K562 (cell line): Measurements from ENCODE around the gene ADK. TPM values are rescaled to one million over a fixed set of nuclear protein-coding genes. Genes with fewer than 3 reads are reported as not detected.

ENCODE experiments used
- ATAC-seq: fragments of 200-7000 bp; cut with Tn5 transposase; 3 replicates; pipeline ENCODE4 v1.9.1; 2020; ENCODE audit warnings: moderate library complexity
- BruUV-seq: library from RNA; stranded (reverse); fragments of 400-500 nt; replicated peaks from 2 replicates; lab custom pipeline; 2021; lab: Mats Ljungman, UMichigan
- CTCF ChIA-PET: fragments of 300-600 bp; formaldehyde crosslinking; extraction: SDS; loops from one replicate; lab custom pipeline; 2021; ENCODE audit warnings: low intra/inter-chr PET ratio; lab: Yijun Ruan, JAX
- POLR2A ChIA-PET: fragments of 300-600, 350-650 bp; sonication (Branson Sonifier 250); formaldehyde crosslinking; extraction: SDS; loops from one replicate; lab custom pipeline; 2021; ENCODE audit warnings: antibody characterized with exemption, inconsistent platforms; lab: Yijun Ruan, JAX
- DNase-seq, 4 experiments: peaks; one replicate each; pipeline versions ENCODE4 v3.0.0 to v3.0.0-alpha.2; 2011 to 2018; ENCODE audit warnings: low spot score in 3 of 4, mixed read lengths in 3 of 4; ENCODE audit errors: extremely low read depth in 1 of 4
- FAIRE-seq: peaks from 2 replicates; lab custom pipeline; 2011; peaks lifted over from hg19 to GRCh38; lab: Jason Lieb, UNC
- H2AFZ ChIP-seq: 2 replicates; pipeline ENCODE4 v1.6.0; 2011; ENCODE audit warnings: low read depth, low read length, control low read depth, inconsistent platforms
- H3K27ac ChIP-seq: fragments of 200-600 bp; 3 replicates; pipeline ENCODE4 v1.8.0; 2011; ENCODE audit warnings: low read depth, mild to moderate bottlenecking, control low read depth, inconsistent platforms, low read length, moderate library complexity, mixed read lengths; ENCODE audit errors: extremely low read depth
- H3K27me3 ChIP-seq, 2 experiments: fragments of 300-600 bp in 1 of 2; 2 replicates in 1 of 2; 3 replicates in 1 of 2; pipeline versions ENCODE4 v1.6.0 to v1.8.0; 2011; ENCODE audit warnings: inconsistent platforms in 2 of 2, low read length in 2 of 2, mild to moderate bottlenecking in 1 of 2, mixed read lengths in 1 of 2, moderate library complexity in 1 of 2; ENCODE audit not compliant: control insufficient read depth in 2 of 2, insufficient read depth in 2 of 2
- H3K36me3 ChIP-seq: fragments of 300-600 bp; 3 replicates; pipeline ENCODE4 v1.8.0; 2011; ENCODE audit warnings: mild to moderate bottlenecking, low read length, inconsistent platforms; ENCODE audit not compliant: control insufficient read depth, insufficient read depth
- H3K4me1 ChIP-seq, 2 experiments: fragments of 200-600 bp in 1 of 2; replicated peaks in 1 of 2; 2 replicates in 1 of 2; 3 replicates in 1 of 2; pipeline versions ENCODE4 v1.5.1 to v1.8.0; 2011; ENCODE audit warnings: inconsistent platforms in 2 of 2, low read length in 2 of 2, mild to moderate bottlenecking in 1 of 2, mixed read lengths in 1 of 2, moderate library complexity in 1 of 2; ENCODE audit not compliant: control insufficient read depth in 2 of 2, insufficient read depth in 2 of 2
- H3K4me2 ChIP-seq: 2 replicates; pipeline ENCODE4 v1.6.1; 2011; ENCODE audit warnings: low read length, control low read depth, inconsistent platforms, mixed read lengths; ENCODE audit not compliant: insufficient read depth
- H3K4me3 ChIP-seq: fragments of 200-600 bp; sonication (generic), shearing (Covaris generic); 2 replicates; pipeline ENCODE4 v1.5.1; 2016; ENCODE audit warnings: control low read depth, inconsistent platforms
- H3K79me2 ChIP-seq: fragments of 200-600 bp; 3 replicates; pipeline ENCODE4 v1.8.0; 2011; ENCODE audit warnings: low read length, inconsistent platforms; ENCODE audit not compliant: control insufficient read depth, insufficient read depth
- H3K9ac ChIP-seq, 2 experiments: 2 replicates each; pipeline versions ENCODE4 v1.6.0 to v1.6.1; 2011; ENCODE audit warnings: low read depth in 2 of 2, low read length in 2 of 2, control low read depth in 1 of 2, inconsistent platforms in 1 of 2, mild to moderate bottlenecking in 1 of 2, mixed read lengths in 1 of 2; ENCODE audit not compliant: insufficient read depth in 1 of 2
- H3K9me1 ChIP-seq: one replicate; pipeline ENCODE4 v1.6.0; 2011; ENCODE audit warnings: inconsistent platforms, mild to moderate bottlenecking, low read length, moderate library complexity; ENCODE audit not compliant: control insufficient read depth, insufficient read depth
- H3K9me3 ChIP-seq: replicated peaks from 2 replicates; pipeline ENCODE4 v1.5.1; 2011; ENCODE audit warnings: low read depth, low read length, inconsistent platforms; ENCODE audit not compliant: control insufficient read depth, insufficient read depth
- H4K20me1 ChIP-seq: replicated peaks from 2 replicates; pipeline ENCODE4 v1.6.1; 2011; ENCODE audit warnings: low read length, inconsistent platforms, mixed read lengths; ENCODE audit not compliant: control insufficient read depth, insufficient read depth
- CBFA2T3 ChIP-seq: fragments of 450-650 bp; IDR thresholded peaks from 2 replicates; pipeline ENCODE4 v1.6.1; 2017
- CHD4 ChIP-seq: fragments of 200-600 bp; sonication (generic); IDR thresholded peaks from 3 replicates; pipeline ENCODE4 v1.6.1; 2012; ENCODE audit warnings: low read depth, mild to moderate bottlenecking, mixed read lengths, low read length, inconsistent platforms; ENCODE audit not compliant: insufficient read depth, insufficient replicate concordance, poor library complexity, severe bottlenecking
- EP300 ChIP-seq: IDR thresholded peaks from 2 replicates; pipeline ENCODE4 v1.6.1; 2012; ENCODE audit warnings: low read length, improper control_type of control experiment
- GATA2 ChIP-seq: sonication (generic); formaldehyde crosslinking; IDR thresholded peaks from 2 replicates; pipeline ENCODE4 v1.4.0; 2020; ENCODE audit warnings: mild to moderate bottlenecking, missing genetic modification reagents
- HOMEZ ChIP-seq: fragments of 250-450 bp; sonication (Bioruptor Pico); IDR thresholded peaks from 2 replicates; pipeline ENCODE4 v1.4.0; 2020; ENCODE audit warnings: mild to moderate bottlenecking, moderate library complexity
- MCM3 ChIP-seq: fragments of 450-650 bp; IDR thresholded peaks from 2 replicates; pipeline ENCODE4 v1.6.1; 2016
- REST ChIP-seq, 2 experiments: fragments of 450-650 bp; formaldehyde crosslinking in 1 of 2; IDR thresholded peaks; 2 replicates each; pipeline versions ENCODE4 v1.4.0 to v1.6.1; 2014 to 2020; ENCODE audit warnings: mild to moderate bottlenecking in 2 of 2, borderline replicate concordance in 1 of 2, low read depth in 1 of 2
- ZNF445 ChIP-seq: fragments of 250-450 bp; sonication (Bioruptor Pico); IDR thresholded peaks from 2 replicates; pipeline ENCODE4 v1.4.0; 2020; ENCODE audit warnings: low read depth, mild to moderate bottlenecking, moderate library complexity
- ZNF699 ChIP-seq: fragments of 250-450 bp; sonication (Bioruptor Pico); IDR thresholded peaks from 2 replicates; pipeline ENCODE4 v1.8.0; 2021; ENCODE audit warnings: mild to moderate bottlenecking, moderate library complexity; ENCODE audit not compliant: insufficient replicate concordance
- ZSCAN32 ChIP-seq: fragments of 450-650 bp; formaldehyde crosslinking; IDR thresholded peaks from 2 replicates; pipeline ENCODE4 v1.4.0; 2020; ENCODE audit warnings: mild to moderate bottlenecking, moderate library complexity
- WGBS: fragments of 100-300 bp; shearing (Covaris generic); methylation state at CpG from one replicate; pipeline ENCODE4 v1.1.6; 2016; ENCODE audit warnings: low coverage, mixed read lengths; ENCODE audit not compliant: insufficient coverage; ENCODE audit errors: missing lambda C conversion rate; 5-methylcytosine and 5-hydroxymethylcytosine counted together
- in situ Hi-C: fragments of 300-500 bp; cut with MboI; formaldehyde crosslinking; loops from 4 replicates; pipeline ENCODE4 v1.15.0; 2018; ENCODE audit warnings: inconsistent platforms, mixed read lengths
- intact Hi-C: fragments of 100-400 bp; cut with micrococcal nuclease; formaldehyde crosslinking; loops from 2 replicates; pipeline ENCODE4 v1.14.2; 2022
- polyA plus RNA-seq, 8 experiments: library from polyadenylated mRNA; depleted of rRNA in 4 of 8; stranded (reverse) in 5 of 8; unstranded in 3 of 8; fragments of >200 nt; fragmentation: Nextera tagmentation in 2 of 8; fragmentation: Illumina TruSeq in 1 of 8; extraction: Ambion mirVana in 2 of 8; extraction: Trizol in 1 of 8; gene quantifications; 2 replicates each; pipeline versions ENCODE4 v1.2.1 to v1.2.3, GENCODE V29; 2011 to 2014; ENCODE audit warnings: inconsistent platforms in 1 of 8, missing spikeins in 1 of 8
- total RNA-seq, 7 experiments: library from RNA; depleted of rRNA in 6 of 7; stranded (reverse); fragments of >200 nt in 6 of 7; fragmentation: Illumina TruSeq in 2 of 7; extraction: Trizol in 2 of 7; gene quantifications; 2 replicates each; pipeline versions ENCODE4 v1.2.1 to v1.2.3, GENCODE V29; 2011 to 2021; ENCODE audit warnings: low replicate concordance in 1 of 7

ADK gene
- total and polyA plus RNA-seq, 9 of the 15 experiments (the other 6 are each of a cell fraction or from before 2014, with no cell fraction given), result 54.2 to 97.8 (median 73.6) TPM

- TF ChIP-seq REST (IDR thresholded peaks at IDR 0.05; ENCODE audit: borderline replicate concordance), result no peak
- TF ChIP-seq REST (CRISPR knock-in tag; IDR thresholded peaks at IDR 0.05; ENCODE audit: low read depth), result no peak
Observed at GRCh38 chr10:74507951-74508350, 356.9 kb downstream of the ADK start (continued).

GRCh38 chr10:74510594-74510993 is 359.6 kb downstream of the ADK start:
- in situ Hi-C loops, result no loop called here
- Histone ChIP-seq H4K20me1 (no peaks in the 10 kb centered on the region), H3K4me3 (no peak overlapping the region), H3K9me1 (no peaks in the 10 kb centered on the region), H3K9ac (no peak overlapping the region), H3K79me2 (no peaks in the 10 kb centered on the region), H3K4me2 (no peak overlapping the region), H3K4me1 (no peaks in the 10 kb centered on the region), H3K27ac (no peak overlapping the region), H3K36me3 (peaks cover 5% of the 10 kb centered on the region; the same call in 1 of the 3 replicates), H3K9me3 (no peaks in the 10 kb centered on the region; the same call in none of the 2 replicates), H2AFZ (no peak overlapping the region), H3K27me3 (no peaks in the 10 kb centered on the region)
- FAIRE-seq (no peak), ATAC-seq (no peak), DNase-seq (peak in 1 of 4 experiments; percentile 38)
- intact Hi-C loops, result no loop called here
- 85% methylated on average over 3 of the region's 3 CpGs for WGBS
- no TSS peak for BruUV-seq
- ChIA-PET CTCF (no interaction called here), POLR2A (no interaction called here)
- no peak for TF ChIP-seq CHD4
- no peak for TF ChIP-seq ZNF445 (CRISPR knock-in tag)
- TF ChIP-seq CBFA2T3, result peak; percentile 52
- no peak for TF ChIP-seq GATA2 (CRISPR knock-in tag)
- no peak for TF ChIP-seq ZSCAN32 (CRISPR knock-in tag)
- TF ChIP-seq HOMEZ (CRISPR knock-in tag), result no peak
- TF ChIP-seq EP300, result no peak
- no peak for TF ChIP-seq ZNF699
- no peak for TF ChIP-seq MCM3
